Stimulated activated CD8-positive, alpha-beta memory T cell treated with anti-CD3 and anti-CD28 coated beads, Interleukin-15, amount 100 ng/mL, for 24 hours (primary cell): ENCODE data around the gene HOXC9.

ENCODE experiments used
- DNase-seq: peaks from one replicate; pipeline ENCODE4 v3.0.0-alpha.2; 2020; ENCODE audit warnings: low read depth

The HOXC9 gene

DNA sequence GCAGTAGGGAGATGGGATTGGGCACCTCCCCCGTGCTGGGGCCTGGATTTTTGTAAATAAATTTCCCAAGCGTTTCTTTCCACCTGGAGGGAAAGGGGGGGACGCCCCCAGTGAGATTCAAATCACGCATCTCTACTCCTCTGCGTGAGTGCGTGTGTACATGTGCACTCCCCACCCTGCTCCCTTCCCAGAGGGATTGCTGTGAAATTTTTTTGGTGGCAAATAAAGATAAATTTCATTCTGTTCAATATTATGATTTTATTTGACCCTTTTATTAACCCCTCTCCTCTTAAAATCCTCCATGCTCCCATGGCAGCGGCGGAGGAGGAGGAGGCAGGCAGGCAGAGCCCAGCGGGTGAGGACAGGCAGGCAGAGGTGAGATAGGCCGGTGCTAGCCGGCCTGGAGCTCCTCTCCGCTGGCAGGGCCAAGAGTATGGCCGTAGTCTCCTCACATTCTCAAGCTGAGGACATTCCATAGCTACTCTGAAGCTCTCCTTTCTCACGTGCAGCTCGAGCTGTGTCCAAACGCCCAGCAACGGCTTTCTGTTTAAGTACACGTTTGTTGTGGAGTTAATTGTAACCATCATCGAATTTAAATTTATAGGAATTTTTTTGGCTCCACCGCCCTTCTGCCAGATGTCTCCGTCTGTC is 23.7 kb upstream of the HOXC9 start:
- DNase-seq = no peak

DNA sequence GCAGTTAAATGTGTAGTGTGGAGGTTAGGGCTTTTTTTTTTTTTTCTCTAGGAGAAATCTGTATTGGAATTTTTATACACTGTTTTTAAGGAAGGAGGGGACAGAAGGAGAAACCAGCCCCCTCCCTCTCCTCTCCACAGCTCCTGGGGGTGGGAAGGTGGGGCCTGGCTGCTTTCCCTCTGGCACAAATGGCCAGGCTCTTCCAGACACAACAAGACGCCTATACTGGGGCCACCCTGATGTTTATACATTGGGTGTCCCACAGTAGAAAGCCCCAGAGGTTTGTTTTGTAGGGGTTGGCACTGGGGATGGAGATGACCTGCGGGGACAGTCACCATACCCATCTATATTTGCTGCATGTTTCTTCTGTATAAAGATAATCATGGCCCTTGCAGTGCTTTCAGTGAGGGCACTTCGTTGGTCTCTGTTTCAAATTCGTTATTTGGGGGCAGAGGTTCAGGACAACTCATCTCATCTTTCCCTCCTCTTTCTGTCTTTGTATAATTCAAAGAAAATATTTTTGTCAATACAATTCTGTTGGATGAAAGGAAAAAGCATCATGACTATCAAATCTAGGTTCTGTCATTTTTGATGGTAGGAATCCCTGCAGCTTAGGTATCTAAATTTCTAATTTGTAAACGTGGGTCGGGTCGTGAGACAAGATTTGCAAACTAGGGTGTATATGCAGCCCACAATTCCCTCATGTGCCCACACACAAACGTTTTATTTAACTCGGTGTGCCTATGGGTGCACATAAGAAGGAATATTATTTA is 23.0 kb upstream of the HOXC9 start:
- DNase-seq = no peak

DNA sequence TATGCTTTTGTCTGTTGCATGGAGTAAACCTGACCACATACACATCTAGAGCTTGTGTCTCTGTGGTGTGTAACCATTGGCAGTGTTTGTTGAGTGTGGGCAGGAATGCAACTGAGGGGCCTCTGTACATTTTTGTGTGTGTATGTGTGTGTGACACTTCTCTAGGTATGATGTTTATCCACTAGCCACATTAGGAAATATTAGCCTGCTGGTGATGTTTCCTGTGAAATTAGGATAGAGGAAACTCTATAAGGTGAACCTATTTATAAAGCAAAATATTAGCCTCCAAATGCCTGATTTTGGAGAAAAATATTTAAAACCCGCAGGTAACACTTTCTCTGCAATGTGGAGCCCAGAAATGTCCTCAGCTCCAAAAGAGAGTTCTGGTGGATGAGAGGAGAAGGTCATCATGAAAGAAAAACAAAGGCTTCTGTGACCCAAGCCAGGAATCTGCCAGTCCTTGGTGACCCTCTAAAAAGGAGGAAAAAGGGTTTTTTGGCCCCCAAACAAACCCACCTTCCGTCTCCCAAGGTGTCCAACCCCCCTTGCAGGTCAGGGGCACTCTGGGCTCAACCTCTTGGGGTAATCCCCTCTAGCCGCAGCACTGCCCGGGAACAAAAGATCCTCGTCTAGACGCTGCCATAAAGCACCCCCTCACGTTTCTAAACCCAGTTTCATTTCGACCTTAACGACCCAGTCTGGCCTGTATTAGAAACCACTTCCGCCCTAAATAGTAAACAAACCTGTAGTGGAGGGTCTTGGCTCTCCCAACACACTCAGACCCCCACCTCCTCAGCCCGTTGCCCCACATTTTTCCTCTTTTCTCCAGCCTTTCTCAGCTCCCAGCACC is 22.1 kb upstream of the HOXC9 start:
- DNase-seq = no peak

DNA sequence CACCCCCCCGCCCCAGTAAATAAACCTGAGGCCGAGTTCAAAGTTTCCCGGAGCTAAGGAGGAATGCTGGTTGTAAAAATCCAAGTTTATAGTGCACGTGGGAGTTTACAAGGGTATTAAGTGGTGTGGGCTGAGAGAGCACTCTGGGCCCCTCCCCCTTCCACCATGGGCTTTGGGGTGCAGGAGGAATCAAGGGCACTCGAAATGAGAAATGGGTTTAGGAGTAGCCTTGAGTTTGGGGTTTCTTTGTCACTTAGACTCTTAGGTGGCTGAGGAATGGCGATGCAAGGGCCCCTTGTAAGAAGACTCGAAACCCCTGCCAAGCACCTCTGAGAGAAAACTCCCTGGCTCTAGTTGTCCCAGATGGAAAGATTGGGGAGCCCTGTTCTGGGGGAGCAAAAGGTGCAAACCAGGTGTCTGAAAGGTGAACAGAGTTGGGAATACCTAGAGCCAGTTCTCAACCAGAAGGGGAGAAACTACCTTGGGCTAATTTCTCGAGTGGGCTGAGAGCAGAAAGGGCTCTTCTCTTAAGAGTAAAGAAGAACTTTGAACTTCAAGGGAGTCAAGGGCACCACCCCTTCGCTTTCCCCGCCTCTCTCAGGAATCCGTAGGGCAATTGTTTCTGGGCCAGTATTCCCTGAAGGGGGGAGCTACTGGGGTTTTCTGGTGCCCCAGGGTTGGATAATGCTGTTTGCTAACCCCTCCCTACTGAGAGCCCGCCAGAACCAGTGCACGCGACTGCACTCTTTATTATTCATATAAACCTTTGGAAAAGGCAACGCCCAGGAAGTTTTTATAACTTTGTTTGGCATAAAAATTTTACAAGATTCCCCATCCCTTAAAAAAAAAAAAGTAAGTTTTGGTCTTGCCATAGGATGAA is 21.2 kb upstream of the HOXC9 start:
- DNase-seq = no peak

DNA sequence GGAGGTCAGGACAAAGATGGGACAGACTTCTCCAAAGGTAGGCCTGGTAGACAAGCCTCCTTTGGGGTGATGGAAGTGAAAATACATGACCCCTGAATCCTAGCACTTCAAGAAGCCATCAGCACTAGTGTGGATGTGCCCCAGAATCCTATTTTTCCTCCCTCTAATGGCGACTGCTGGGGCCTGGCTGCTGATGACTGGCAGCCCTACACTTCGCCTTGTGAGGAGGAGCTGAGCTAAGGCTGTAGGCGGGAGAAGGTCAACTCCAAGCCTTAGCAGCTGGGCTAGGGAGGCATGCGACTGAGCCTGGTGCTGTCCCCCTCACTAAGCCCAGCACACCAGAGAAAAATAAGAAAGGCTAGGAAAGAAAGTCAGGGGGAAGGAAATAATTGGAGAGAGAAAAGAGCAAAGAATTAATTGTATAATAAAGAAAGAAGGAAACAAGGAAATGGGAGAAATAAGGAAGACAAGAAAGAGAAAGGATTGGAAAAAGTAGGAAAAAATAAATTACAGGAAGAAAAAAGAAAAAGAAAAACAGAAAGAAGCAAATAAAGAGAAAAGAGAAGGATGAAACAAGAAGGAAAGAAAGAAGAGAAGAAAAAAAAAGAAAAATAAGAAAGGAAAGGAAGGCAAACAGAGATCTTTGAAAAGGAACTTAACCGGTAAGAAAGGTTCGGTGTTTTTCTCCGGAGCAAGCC is 19.7 kb upstream of the HOXC9 start:
- no peak for DNase-seq

DNA sequence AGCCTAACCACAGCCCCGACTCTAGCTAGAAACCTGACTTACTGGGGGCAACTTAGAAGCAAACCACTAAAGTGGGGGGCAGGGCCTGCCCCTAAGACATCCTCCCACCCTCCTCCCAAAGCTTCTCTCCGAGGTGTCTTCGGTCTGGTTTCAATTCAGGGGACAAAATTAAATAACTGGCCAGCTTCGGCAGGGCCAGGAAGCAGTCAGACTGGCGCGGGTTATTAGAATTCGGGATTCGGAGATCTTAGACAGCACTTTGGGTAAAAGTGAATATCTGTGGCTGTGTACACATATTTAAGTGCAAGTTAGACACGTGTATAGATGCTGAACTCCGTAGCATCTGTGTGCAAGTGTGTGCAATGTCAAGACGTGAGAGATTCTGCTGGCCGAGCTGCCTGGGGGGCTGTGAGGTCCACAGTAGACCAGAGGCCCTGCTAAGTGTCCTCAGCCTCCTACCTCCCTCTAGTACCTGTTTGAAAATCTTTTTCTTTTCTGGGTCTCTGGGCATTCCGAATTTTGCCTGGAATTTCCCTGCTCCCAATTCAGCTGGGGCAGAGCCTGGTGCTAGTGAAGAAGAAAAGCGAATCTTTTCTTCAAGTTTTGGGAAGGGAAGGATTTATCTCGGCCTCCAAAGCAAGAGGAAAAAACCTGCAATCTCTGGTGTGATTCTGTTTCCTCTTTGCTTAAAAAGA is 19.0 kb upstream of the HOXC9 start:
- DNase-seq = no peak

DNA sequence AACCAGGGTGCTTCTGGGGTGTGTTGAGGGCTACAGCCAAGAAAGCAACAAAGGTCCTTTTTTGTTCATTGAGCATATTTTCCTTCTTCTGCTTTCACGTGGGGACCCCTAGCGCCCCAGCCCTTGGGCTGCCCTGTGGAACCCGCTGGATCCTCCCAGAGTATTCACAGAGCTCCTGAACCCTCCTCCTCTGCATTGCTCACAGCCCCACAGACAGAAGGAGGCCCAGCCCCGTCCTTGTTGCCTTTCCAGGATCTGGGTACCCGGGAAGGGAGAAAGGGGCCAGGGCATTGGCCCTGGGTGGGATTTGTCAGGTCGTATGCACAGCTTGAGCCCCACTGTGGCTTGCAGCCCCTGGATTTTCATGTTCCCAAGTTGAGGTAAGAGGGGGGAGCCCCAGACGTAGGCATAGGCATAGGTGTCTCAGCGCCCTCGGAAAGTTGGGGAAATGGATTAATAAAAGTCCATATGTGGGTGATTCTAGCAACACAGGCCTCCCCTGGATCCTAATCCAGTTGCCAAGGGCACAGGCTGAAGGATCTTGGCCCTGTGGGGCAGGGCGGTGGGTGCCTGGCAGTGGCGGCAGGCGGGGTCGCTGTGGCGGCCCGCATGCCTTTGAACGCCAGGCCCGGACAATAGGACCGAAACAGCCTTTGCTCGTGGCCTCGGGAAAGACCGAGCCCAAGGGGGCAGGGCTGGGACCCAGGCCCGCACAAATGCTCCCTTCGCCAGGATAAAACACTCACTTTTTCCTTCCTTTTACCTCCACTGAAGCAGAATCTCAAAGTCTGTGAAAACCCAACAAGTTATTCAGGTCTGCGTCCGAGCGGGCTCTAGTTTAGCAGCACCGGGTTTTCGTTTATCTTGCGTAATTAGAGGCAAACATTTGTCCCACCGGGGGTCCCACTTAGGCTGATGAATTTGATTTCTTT is 18.1 kb upstream of the HOXC9 start:
- no peak for DNase-seq

DNA sequence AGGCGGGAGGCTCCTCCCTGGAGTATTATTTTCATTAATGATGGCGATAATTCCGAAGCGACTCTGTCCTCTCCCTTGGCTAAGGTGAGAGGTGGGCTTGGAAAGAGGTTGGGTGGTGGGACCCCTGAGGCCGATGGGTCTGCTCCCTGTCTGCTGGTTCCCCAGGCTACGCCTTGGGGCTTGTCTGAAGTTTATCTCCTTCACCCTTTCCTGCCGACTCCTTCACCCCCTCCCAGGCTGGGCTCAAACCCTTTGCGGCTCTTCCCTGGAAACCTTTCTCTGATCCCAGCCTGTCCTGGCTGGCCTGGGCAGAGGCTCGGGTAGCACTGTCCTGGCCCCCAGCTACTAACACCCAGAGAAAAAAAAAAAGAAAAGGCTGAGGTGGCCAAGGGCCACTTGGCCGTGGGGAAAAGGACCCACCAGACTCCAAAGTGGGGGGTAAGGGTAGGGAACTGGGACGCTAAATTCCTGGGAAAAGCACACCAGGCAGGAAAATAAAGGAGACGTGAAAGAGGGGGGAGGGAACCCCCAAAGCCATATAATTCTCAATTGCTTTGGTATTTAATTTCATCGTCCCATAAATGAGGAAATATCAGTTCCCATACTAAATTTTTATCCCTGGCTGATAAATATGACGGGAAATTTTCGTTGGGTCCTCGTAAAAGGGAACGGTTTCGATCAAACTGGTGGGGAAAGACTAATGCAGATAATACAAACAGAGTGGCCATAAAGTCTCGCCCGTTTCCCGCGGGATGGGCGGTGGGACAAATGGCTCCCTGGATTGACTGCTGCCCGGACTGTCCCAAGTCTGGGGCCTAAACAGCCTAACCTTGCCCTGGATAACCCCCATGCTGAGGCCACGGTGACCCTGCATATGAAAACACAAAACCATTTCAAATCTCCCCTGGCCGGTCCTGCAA is 17.1 kb upstream of the HOXC9 start:
- no peak for DNase-seq

DNA sequence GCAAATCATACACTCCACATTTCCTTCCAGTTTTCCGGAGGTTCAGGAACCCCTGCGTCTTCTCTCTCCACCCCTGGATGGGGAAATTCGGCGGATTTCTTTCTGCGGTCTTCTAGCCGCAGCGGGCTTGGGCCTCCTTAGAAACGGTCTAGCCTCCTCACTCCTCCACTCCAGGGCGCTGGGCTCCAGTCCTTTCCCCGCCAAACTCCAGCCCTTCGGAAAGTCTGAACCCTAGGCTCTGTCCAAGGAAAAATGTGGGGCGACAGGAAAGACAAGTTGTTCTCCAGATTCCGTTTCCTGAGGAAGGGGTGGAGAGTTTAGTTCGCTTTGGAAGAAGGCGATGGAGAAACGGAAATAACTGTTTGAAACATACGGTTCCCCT is 16.4 kb upstream of the HOXC9 start:
- no peak for DNase-seq

DNA sequence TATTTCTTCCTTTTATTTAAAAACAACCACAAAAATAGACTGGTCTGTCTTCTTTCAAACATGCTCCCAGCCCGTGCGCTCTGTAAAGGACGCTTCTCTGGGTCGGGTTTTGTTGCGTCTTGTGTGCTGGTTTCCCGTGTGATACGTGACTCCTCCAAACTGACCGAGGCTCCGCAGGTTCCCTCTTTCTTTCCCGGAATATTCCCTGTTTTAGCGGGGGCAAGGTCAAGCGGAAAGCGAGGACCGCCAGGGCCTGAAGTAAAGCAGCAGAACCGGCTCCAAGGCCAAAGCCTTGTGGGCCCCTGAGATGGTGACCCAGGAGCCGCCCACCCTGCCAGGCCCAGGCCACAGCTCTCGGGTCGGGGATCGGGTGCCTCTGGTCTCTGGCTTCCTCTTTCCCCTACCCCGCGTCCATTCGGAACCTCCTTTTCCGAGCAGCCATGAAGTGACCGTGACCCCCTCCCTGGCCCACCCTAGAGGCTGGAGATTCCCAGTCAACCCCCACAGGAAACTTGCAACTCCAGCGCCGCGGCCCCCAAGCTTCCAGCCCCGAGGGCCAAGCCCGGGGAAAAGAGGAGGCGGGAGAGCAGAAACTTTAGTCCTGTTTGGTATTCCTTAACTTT is 15.9 kb upstream of the HOXC9 start:
- DNase-seq = no peak

DNA sequence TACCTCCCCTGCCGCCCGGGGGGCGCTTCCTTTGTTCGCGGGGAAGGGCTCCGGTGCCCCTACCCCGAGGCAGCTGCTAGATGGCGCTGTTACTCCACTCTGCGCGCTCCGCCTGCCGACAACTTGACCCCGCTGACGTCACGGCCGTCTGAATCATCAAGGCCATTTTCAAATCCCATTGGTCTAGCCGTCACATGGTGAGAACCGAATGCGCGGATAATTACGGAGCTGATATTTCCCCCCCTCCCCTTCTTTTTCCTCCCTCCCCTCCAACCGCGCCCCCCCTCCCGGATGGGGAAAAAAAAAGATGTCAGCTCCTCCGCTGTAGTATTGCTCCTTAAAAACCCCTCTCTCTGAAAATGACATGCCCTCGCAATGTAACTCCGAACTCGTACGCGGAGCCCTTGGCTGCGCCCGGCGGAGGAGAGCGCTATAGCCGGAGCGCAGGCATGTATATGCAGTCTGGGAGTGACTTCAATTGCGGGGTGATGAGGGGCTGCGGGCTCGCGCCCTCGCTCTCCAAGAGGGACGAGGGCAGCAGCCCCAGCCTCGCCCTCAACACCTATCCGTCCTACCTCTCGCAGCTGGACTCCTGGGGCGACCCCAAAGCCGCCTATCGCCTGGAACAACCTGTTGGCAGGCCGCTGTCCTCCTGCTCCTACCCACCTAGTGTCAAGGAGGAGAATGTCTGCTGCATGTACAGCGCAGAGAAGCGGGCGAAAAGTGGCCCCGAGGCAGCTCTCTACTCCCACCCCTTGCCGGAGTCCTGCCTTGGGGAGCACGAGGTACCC is 14.9 kb upstream of the HOXC9 start, which contains the start of gene HOXC10:
Gene HOXC10, plus strand, starts transcription at position 246 of the 791 bp plus-strand sequence. Its CDS starts 114 bp downstream, at position 360.
- peak; percentile 65 for DNase-seq

DNA sequence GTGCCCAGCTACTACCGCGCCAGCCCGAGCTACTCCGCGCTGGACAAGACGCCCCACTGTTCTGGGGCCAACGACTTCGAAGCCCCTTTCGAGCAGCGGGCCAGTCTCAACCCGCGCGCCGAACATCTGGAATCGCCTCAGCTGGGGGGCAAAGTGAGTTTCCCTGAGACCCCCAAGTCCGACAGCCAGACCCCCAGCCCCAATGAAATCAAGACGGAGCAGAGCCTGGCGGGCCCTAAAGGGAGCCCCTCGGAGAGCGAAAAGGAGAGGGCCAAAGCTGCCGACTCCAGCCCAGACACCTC is 14.3 kb upstream of the HOXC9 start:
- no peak for DNase-seq

DNA sequence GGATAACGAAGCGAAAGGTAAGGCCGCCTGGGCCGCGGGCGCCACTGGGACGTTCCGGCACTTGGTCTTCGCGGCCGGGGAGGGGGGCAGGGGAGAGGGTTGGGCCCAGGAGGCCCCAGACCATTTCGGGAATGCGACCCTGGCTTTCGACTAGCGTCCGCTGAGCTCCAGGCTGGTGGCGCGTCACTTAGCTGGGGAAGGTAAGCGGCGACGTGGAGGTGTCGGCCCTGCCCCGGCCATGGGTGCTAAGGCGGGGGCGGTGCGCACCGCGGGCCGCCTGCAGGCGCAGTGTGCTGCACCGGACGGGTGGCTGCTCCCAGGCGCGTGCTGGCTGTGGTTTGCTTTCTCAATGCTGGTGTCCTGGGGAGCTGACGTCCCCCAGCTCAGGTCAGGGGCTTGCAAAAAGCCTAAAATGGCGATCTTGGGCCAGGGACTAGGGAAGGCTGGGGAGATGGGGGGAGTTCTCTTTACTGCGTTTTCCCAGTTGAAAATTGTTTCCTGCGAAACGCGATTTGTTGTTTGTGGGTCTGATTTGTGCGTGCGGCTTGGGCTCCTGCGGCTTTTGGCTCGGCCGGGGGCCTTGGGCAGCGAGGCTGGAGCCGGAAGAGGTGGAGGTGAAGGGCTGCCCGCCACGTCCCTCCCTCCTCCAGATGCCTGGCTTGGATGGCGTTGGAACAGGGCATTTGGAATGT is 13.8 kb upstream of the HOXC9 start:
- no peak for DNase-seq

DNA sequence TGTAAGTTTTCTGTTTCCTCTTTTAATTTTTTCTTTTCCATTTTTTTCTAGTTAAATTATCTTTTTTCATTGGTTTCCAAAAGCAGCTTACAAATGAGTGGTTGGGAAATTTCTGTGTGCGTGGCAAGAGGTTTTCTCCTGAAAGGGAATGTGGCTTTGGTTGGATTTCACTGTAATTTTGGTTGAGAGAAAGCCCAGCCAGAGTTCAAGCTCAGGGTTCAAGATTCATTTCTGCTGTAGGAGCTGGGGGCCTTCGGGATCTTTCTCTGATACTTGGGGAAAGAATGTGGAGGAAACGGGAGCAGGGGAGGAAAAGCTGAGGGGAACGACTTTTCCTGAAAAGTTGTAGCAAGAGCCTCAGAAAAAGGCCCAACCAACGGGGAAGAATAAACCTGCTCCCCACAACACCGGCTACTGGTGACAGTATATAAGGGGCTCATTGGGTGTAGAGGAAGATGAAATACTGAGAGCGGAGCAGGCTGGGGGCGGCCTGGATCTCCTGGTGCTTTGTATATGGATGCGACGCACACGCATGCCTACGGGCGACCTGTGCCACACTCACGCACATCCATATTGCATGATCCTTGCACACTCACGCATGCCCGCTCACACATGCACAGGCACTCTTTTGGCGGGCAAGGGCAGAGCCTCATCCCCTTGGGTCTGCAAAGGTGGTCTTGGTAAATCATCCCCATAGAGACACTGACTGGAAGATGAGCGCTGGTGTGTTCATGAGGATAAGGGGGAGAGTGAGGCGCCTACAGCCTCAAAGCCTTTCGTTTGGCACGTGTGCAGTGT is 13.1 kb upstream of the HOXC9 start:
- no peak for DNase-seq

DNA sequence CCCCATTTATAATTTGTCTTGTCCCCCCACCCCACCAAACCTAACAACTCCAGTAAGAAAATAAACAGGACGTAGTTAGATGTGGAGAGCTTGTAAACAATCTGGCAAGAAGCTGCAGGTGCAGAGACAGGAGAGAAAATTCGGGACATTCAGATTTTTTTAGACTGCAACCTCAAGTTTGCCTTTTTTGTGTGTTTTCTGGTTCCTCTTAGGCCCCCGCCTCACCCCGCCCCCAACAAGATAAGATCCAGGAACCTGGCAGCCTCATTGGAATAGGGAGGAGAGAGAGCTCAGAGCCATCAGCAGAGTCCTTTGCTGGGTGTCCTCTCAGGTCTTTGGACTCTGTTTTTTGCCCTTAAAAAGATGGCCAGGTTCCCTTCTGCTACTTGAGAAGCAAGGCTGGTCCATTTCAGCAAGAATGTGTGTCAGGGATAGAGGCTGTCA is 12.2 kb upstream of the HOXC9 start:
- DNase-seq = no peak
